Vagina (tissue), 2 donors: ENCODE results near the gene CSNK1D.

Experiments used
- POLR2A ChIP-seq, 2 donors: fragments of 450-650 bp; IDR thresholded peaks; one replicate each; pipeline ENCODE4 v1.6.1; 2017; ENCODE audit warnings: antibody characterized with exemption in 2 of 2, mild to moderate bottlenecking in 2 of 2, moderate library complexity in 2 of 2
- TF ChIP-seq, protein P1 (sequence below), 3 experiments: fragments of 450-650 bp in 2 of 3; fragments of 200-600 bp in 1 of 3; sonication (generic) in 1 of 3; IDR thresholded peaks; one replicate each; pipeline ENCODE4 v1.5.1; 2017 to 2019; ENCODE audit warnings: antibody characterized with exemption in 3 of 3, mild to moderate bottlenecking in 2 of 3, moderate library complexity in 2 of 3

GRCh38 chr17:82235775-82236141, 37.7 kb downstream of the CSNK1D start:
- TF ChIP-seq, protein P1, sequence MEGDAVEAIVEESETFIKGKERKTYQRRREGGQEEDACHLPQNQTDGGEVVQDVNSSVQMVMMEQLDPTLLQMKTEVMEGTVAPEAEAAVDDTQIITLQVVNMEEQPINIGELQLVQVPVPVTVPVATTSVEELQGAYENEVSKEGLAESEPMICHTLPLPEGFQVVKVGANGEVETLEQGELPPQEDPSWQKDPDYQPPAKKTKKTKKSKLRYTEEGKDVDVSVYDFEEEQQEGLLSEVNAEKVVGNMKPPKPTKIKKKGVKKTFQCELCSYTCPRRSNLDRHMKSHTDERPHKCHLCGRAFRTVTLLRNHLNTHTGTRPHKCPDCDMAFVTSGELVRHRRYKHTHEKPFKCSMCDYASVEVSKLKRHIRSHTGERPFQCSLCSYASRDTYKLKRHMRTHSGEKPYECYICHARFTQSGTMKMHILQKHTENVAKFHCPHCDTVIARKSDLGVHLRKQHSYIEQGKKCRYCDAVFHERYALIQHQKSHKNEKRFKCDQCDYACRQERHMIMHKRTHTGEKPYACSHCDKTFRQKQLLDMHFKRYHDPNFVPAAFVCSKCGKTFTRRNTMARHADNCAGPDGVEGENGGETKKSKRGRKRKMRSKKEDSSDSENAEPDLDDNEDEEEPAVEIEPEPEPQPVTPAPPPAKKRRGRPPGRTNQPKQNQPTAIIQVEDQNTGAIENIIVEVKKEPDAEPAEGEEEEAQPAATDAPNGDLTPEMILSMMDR (IDR thresholded peaks at IDR 0.05): no peak
- TF ChIP-seq POLR2A (IDR thresholded peaks at IDR 0.05): no peak
